Measurements from ENCODE around the gene IGSF3.

Gene IGSF3

GRCh38 chr1:116560704-116561490, 106.6 kb downstream of the IGSF3 start:
- DNase-seq, result no peak

GRCh38 chr1:116559304-116559761, 108.2 kb downstream of the IGSF3 start:
- DNase-seq, result no peak

GRCh38 chr1:116558571-116558970, 109.0 kb downstream of the IGSF3 start:
- no peak for DNase-seq

GRCh38 chr1:116558140-116558549, 109.4 kb downstream of the IGSF3 start:
- no peak for DNase-seq

GRCh38 chr1:116557323-116557878, 110.1 kb downstream of the IGSF3 start:
- no peak for DNase-seq

GRCh38 chr1:116556289-116557006, 111.1 kb downstream of the IGSF3 start:
- DNase-seq, result no peak

- no peak for DNase-seq
These were observed 112.6 kb downstream of the IGSF3 start for GRCh38 chr1:116554924-116555323.

GRCh38 chr1:116553386-116554115, 114.0 kb downstream of the IGSF3 start:
- DNase-seq, result no peak

GRCh38 chr1:116546354-116546977, 121.1 kb downstream of the IGSF3 start:
- no peak for DNase-seq

GRCh38 chr1:116545359-116545705, 122.2 kb downstream of the IGSF3 start:
- no peak for DNase-seq

- DNase-seq, result no peak
These were observed 122.8 kb downstream of the IGSF3 start for GRCh38 chr1:116544588-116545358.

GRCh38 chr1:116540088-116540487, 127.4 kb downstream of the IGSF3 start:
- no peak for DNase-seq

GRCh38 chr1:116538544-116538943, 129.0 kb downstream of the IGSF3 start:
- DNase-seq, result no peak

GRCh38 chr1:116537898-116538297, 129.6 kb downstream of the IGSF3 start:
- no peak for DNase-seq

GRCh38 chr1:116537040-116537831, 130.3 kb downstream of the IGSF3 start:
- DNase-seq, result no peak

GRCh38 chr1:116534014-116534739, 133.4 kb downstream of the IGSF3 start:
- no peak for DNase-seq

- no peak for DNase-seq
These were observed 134.1 kb downstream of the IGSF3 start for GRCh38 chr1:116533429-116533820.

GRCh38 chr1:116532671-116533428, 134.7 kb downstream of the IGSF3 start:
- DNase-seq, result no peak

Data from nucleus accumbens (tissue), 56 donors.